Upper lobe of left lung (tissue), 6 donors: ENCODE results near the gene PEPD. TPM values are rescaled to one million over a fixed set of nuclear protein-coding genes. Genes with fewer than 3 reads are reported as not detected.

Experiments used
- ATAC-seq, 2 donors: fragments of 200-7000 bp; cut with Tn5 transposase; one replicate each; pipeline ENCODE4 v1.9.1; 2022; ENCODE audit warnings: mild to moderate bottlenecking in 2 of 2, moderate library complexity in 2 of 2; ENCODE audit not compliant: low FRiP score in 2 of 2
- DNase-seq, 2 donors: peaks; one replicate each; pipeline ENCODE4 v3.0.0-alpha.2; 2019 to 2020
- H3K27ac ChIP-seq, 4 donors: fragments of 200-600 bp; sonication (generic); one replicate each; pipeline ENCODE4 v1.5.1; 2016 to 2019
- H3K27me3 ChIP-seq, 4 donors: fragments of 200-600 bp; sonication (generic); one replicate each; pipeline ENCODE4 v1.5.1; 2017 to 2019
- H3K36me3 ChIP-seq, 4 donors: fragments of 200-600 bp; sonication (generic); one replicate each; pipeline ENCODE4 v1.5.1; 2016 to 2019
- H3K4me1 ChIP-seq, 4 donors: fragments of 200-600 bp; sonication (generic); one replicate each; pipeline ENCODE4 v1.5.1; 2018 to 2019
- H3K4me3 ChIP-seq, 4 donors: fragments of 200-600 bp; sonication (generic); one replicate each; pipeline ENCODE4 v1.5.1; 2017 to 2019; ENCODE audit warnings: mild to moderate bottlenecking in 2 of 4, moderate library complexity in 1 of 4
- H3K9me3 ChIP-seq, 4 donors: fragments of 200-600 bp; sonication (generic); one replicate each; pipeline ENCODE4 v1.5.1; 2018 to 2019
- CTCF ChIP-seq, 6 experiments: fragments of 450-650 bp in 4 of 6; fragments of 200-600 bp in 2 of 6; sonication (generic) in 2 of 6; IDR thresholded peaks; one replicate each; pipeline ENCODE4 v1.5.1; 2016 to 2019; ENCODE audit warnings: antibody characterized with exemption in 6 of 6
- EP300 ChIP-seq, 4 donors: sonication (generic); formaldehyde crosslinking; IDR thresholded peaks; one replicate each; pipeline ENCODE4 v1.5.1; 2017; ENCODE audit warnings: antibody characterized with exemption in 4 of 4, control low read depth in 2 of 4
- POLR2A ChIP-seq, 4 donors: fragments of 450-650 bp; IDR thresholded peaks; one replicate each; pipeline ENCODE4 v1.5.1; 2016 to 2017; ENCODE audit warnings: antibody characterized with exemption in 4 of 4, mild to moderate bottlenecking in 2 of 4
- POLR2AphosphoS5 ChIP-seq, 2 donors: sonication (generic); formaldehyde crosslinking; IDR thresholded peaks; one replicate each; pipeline ENCODE4 v1.5.1; 2017; ENCODE audit warnings: antibody characterized with exemption in 2 of 2
- WGBS, 2 donors: methylation state at CpG; one replicate each; pipeline ENCODE4 v1.1.5; 2017 to 2018; 5-methylcytosine and 5-hydroxymethylcytosine counted together
- total RNA-seq, 6 donors: library from RNA; depleted of rRNA in 4 of 6; stranded (reverse); fragments of >200 nt in 4 of 6; gene quantifications; one replicate each; pipeline versions ENCODE4 v1.1.0 to v1.2.1, GENCODE V29; 2016 to 2021
- donor health status: DM: no; HTN: no; CAD: no; lungs with moderate emphysema.
- donor health status: DM: no; HTN: yes; CAD: no; lungs with severe emphysema.

PEPD gene
- total RNA-seq, 6 donors from 2014 or later = 30.4 to 106 (median 80.6) TPM

GRCh38 chr19:33399745-33400681, 121.6 kb downstream of the PEPD start:
- TF ChIP-seq POLR2A (IDR thresholded peaks at IDR 0.05) (no peak), EP300 (IDR thresholded peaks at IDR 0.05) (no peak), CTCF (IDR thresholded peaks at IDR 0.05) (no peak), POLR2AphosphoS5 (IDR thresholded peaks at IDR 0.05) (no peak)
- DNase-seq (peak in 1 of 2 donors; percentile 77), ATAC-seq (no peak)
- 84 to 88% methylated on average over 7 to 21 of the region's 22 CpGs for WGBS, 2 donors
- H3K27me3 ChIP-seq = no peaks in the 10 kb centered on the region
- H3K9me3 ChIP-seq = no peaks in the 10 kb centered on the region
- peaks cover 0 to 5% (median 2%) of the 10 kb centered on the region in 4 donors for H3K36me3 ChIP-seq
- H3K4me3 ChIP-seq = no peak overlapping the region
- peaks cover 9 to 28% (median 25%) of the 10 kb centered on the region in 4 donors for H3K4me1 ChIP-seq
- H3K27ac ChIP-seq = no peak overlapping the region

DNA sequence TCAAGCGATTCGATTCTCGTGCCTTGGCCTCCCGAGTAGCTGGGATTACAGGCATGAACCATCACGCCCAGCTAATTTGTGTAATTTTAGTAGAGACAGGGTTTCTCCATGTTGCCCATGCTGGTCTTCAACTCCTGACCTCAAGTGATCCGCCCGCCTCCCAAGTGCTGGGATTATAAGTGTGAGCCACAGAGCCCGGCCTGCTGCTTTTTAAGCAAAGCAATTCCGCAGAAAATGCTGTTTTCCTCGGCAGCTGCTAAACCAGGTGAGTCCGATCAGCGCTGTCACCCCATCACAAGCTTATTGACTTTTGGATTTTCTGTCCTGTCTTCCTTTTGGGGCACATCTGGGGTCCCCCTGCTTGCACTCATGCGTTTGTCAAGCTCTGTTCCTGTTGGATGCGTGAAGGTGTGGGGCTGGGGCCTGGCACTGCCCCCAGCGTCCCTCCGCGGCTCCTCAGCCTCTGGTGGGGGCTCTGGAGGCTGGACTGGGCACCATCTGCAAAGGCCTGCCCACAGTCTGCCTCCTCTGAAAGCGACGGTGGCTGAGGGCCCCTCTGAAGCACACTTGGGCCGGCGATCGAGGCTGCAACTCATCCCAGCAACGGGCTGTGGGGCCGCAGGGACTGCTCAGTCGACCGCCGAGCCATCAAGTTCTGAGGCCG, 122.4 kb downstream of the PEPD start:
- Histone ChIP-seq H3K4me1 (peaks cover 15 to 36% (median 32%) of the 10 kb centered on the region in 4 donors), H3K36me3 (peaks cover 0 to 5% (median 2%) of the 10 kb centered on the region in 4 donors), H3K4me3 (no peak overlapping the region), H3K27me3 (no peaks in the 10 kb centered on the region), H3K27ac (no peak overlapping the region), H3K9me3 (no peaks in the 10 kb centered on the region)
- 81 to 92% methylated on average over 20 to 28 of the region's 28 CpGs for WGBS, 2 donors
- TF ChIP-seq EP300 (IDR thresholded peaks at IDR 0.05) = no peak
- TF ChIP-seq POLR2A (IDR thresholded peaks at IDR 0.05) = no peak
- TF ChIP-seq CTCF (IDR thresholded peaks at IDR 0.05) = no peak
- TF ChIP-seq POLR2AphosphoS5 (IDR thresholded peaks at IDR 0.05) = no peak
- no peak for ATAC-seq
- peak in 1 of 2 donors; percentile 60 for DNase-seq

DNA sequence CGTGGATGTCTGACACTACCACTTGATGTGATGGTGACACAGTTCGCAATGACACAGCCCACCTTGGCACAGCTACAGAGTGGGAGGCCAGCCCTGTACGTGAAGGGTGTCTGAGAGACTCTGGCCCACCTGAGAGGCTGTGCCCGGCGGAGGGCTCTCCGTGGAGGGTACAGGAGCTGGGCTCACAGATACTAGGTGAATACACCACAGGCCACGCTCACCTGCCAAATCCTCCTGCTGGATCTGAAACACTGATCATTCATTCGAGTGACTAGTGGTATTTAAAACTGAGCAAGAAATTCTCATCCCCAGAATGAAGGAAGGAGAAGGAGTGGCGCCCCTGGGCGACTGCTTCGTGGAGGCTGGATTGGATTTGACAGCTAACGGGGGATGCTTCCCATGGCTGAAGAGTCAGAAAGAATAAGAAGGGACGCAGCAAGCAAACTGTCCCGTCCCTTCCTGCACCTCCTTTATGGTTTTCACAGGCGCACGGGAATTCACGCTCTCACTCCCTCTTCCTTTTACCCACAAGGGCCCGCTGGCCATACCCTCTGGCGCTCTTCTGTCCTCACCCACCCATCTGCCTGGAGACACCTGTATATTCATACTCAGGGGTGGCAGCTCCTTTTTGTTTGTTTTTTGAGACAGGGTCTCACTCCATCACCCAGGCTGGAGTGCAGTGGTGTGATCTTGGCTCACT, 123.1 kb downstream of the PEPD start:
- no peaks in the 10 kb centered on the region for H3K27me3 ChIP-seq
- WGBS, 2 donors = 89 to 95% methylated on average over 14 to 19 of the region's 19 CpGs
- no peaks in the 10 kb centered on the region for H3K9me3 ChIP-seq
- H3K4me3 ChIP-seq = no peak overlapping the region
- peaks cover 0 to 5% (median 2%) of the 10 kb centered on the region in 4 donors for H3K36me3 ChIP-seq
- peaks cover 15 to 41% (median 38%) of the 10 kb centered on the region in 4 donors for H3K4me1 ChIP-seq
- ATAC-seq (no peak), DNase-seq (no peak)
- TF ChIP-seq POLR2A (IDR thresholded peaks at IDR 0.05) (no peak), EP300 (IDR thresholded peaks at IDR 0.05) (no peak), CTCF (IDR thresholded peaks at IDR 0.05) (no peak), POLR2AphosphoS5 (IDR thresholded peaks at IDR 0.05) (no peak)
- H3K27ac ChIP-seq = no peak overlapping the region

- DNase-seq (peak in 1 of 2 donors; percentile 80), ATAC-seq (no peak)
- H3K4me1 ChIP-seq = peaks cover 16 to 40% (median 35%) of the 10 kb centered on the region in 4 donors
- H3K27ac ChIP-seq = no peak overlapping the region
- no peaks in the 10 kb centered on the region for H3K27me3 ChIP-seq
- no peaks in the 10 kb centered on the region for H3K9me3 ChIP-seq
- no peak for TF ChIP-seq CTCF (IDR thresholded peaks at IDR 0.05)
- 83 to 95% methylated on average over 5 to 14 of the region's 15 CpGs for whole genome bisulfite sequencing, 2 donors
- peaks cover 0 to 5% (median 2%) of the 10 kb centered on the region in 4 donors for H3K36me3 ChIP-seq
- H3K4me3 ChIP-seq = no peak overlapping the region
Observed at GRCh38 chr19:33397536-33398360, 123.8 kb downstream of the PEPD start.
